H9 (cell line): ENCODE measurements around the gene BAIAP2. TPM values are rescaled to one million over a fixed set of nuclear protein-coding genes. Genes with fewer than 3 reads are reported as not detected.

ENCODE experiments used
- DNase-seq: peaks from one replicate; pipeline ENCODE4 v3.0.0-alpha.2; 2017
- H2AFZ ChIP-seq: one replicate; pipeline ENCODE4 v1.6.1; 2013; ENCODE audit warnings: mild to moderate bottlenecking, low read length, control low read depth, moderate library complexity
- H2AK5ac ChIP-seq: 2 replicates; pipeline ENCODE4 v1.6.1; 2013; ENCODE audit warnings: low read length, control low read depth, mixed read lengths; ENCODE audit not compliant: insufficient read length
- H2BK120ac ChIP-seq: one replicate; pipeline ENCODE4 v1.6.1; 2013; ENCODE audit warnings: low read depth, mild to moderate bottlenecking, low read length, control low read depth, inconsistent platforms; ENCODE audit not compliant: poor library complexity, severe bottlenecking
- H2BK12ac ChIP-seq: 2 replicates; pipeline ENCODE4 v1.6.1; 2013; ENCODE audit warnings: low read length, control low read depth, mixed read lengths, low read depth; ENCODE audit not compliant: insufficient read length
- H2BK15ac ChIP-seq: 2 replicates; pipeline ENCODE4 v1.6.1; 2013; ENCODE audit warnings: low read depth, low read length, control low read depth
- H2BK20ac ChIP-seq: one replicate; pipeline ENCODE4 v1.6.1; 2013; ENCODE audit warnings: low read depth, mild to moderate bottlenecking, low read length, control low read depth, inconsistent platforms; ENCODE audit not compliant: poor library complexity, severe bottlenecking
- H2BK5ac ChIP-seq: 2 replicates; pipeline ENCODE4 v1.6.1; 2013; ENCODE audit warnings: low read length, control low read depth, mixed read lengths; ENCODE audit not compliant: insufficient read length
- H3K14ac ChIP-seq: 2 replicates; pipeline ENCODE4 v1.6.1; 2013; ENCODE audit warnings: low read length, control low read depth; ENCODE audit not compliant: insufficient read depth
- H3K18ac ChIP-seq: 2 replicates; pipeline ENCODE4 v1.6.1; 2013; ENCODE audit warnings: low read depth, mild to moderate bottlenecking, mixed read lengths, low read length, control low read depth; ENCODE audit not compliant: insufficient read length
- H3K23ac ChIP-seq: 2 replicates; pipeline ENCODE4 v1.6.1; 2013; ENCODE audit warnings: low read length, control low read depth, mixed read lengths, low read depth; ENCODE audit not compliant: insufficient read length
- H3K23me2 ChIP-seq: 2 replicates; pipeline ENCODE4 v1.6.1; 2013; ENCODE audit warnings: low read depth, mild to moderate bottlenecking, mixed read lengths, low read length, control low read depth; ENCODE audit not compliant: insufficient read length, poor library complexity, severe bottlenecking
- H3K27ac ChIP-seq: 2 replicates; pipeline ENCODE4 v1.5.1; 2013; ENCODE audit warnings: low read length, control low read depth, mixed read lengths, low read depth; ENCODE audit not compliant: insufficient read length
- H3K27me3 ChIP-seq: 2 replicates; pipeline ENCODE4 v1.6.1; 2013; ENCODE audit warnings: low read length, control low read depth, inconsistent platforms; ENCODE audit not compliant: insufficient read depth
- H3K4ac ChIP-seq: 2 replicates; pipeline ENCODE4 v1.6.1; 2013; ENCODE audit warnings: low read depth, mild to moderate bottlenecking, control low read depth, inconsistent platforms, low read length, moderate library complexity
- H3K4me1 ChIP-seq: 2 replicates; pipeline ENCODE4 v1.6.1; 2013; ENCODE audit warnings: low read length, control low read depth, inconsistent platforms; ENCODE audit not compliant: insufficient read depth
- H3K4me2 ChIP-seq: 2 replicates; pipeline ENCODE4 v1.6.1; 2013; ENCODE audit warnings: low read length, control low read depth, mixed read lengths; ENCODE audit not compliant: insufficient read length, insufficient read depth
- H3K56ac ChIP-seq: 2 replicates; pipeline ENCODE4 v1.6.1; 2013; ENCODE audit warnings: low read depth, mild to moderate bottlenecking, mixed read lengths, low read length, control low read depth; ENCODE audit not compliant: insufficient read length
- H3K79me1 ChIP-seq: 2 replicates; pipeline ENCODE4 v1.6.1; 2013; ENCODE audit warnings: low read depth, mild to moderate bottlenecking, moderate library complexity, low read length, control low read depth, inconsistent platforms; ENCODE audit not compliant: insufficient read depth, poor library complexity, severe bottlenecking
- H3K79me2 ChIP-seq: 2 replicates; pipeline ENCODE4 v1.6.1; 2013; ENCODE audit warnings: low read length, control low read depth, inconsistent platforms; ENCODE audit not compliant: insufficient read depth
- H3K9ac ChIP-seq: 2 replicates; pipeline ENCODE4 v1.6.1; 2013; ENCODE audit warnings: low read length, control low read depth, mixed read lengths; ENCODE audit not compliant: insufficient read length; ENCODE audit errors: extremely low read depth
- H3K9me3 ChIP-seq: one replicate; pipeline ENCODE4 v1.6.1; 2013; ENCODE audit warnings: low read depth, low read length, inconsistent platforms; ENCODE audit not compliant: control insufficient read depth
- H3T11ph ChIP-seq: one replicate; pipeline ENCODE4 v1.6.1; 2013; ENCODE audit warnings: mild to moderate bottlenecking, low read length, control low read depth, inconsistent platforms
- H4K20me1 ChIP-seq: one replicate; pipeline ENCODE4 v1.6.1; 2013; ENCODE audit not compliant: control insufficient read depth, insufficient read length, insufficient read depth
- H4K5ac ChIP-seq: 2 replicates; pipeline ENCODE4 v1.6.1; 2013; ENCODE audit warnings: low read depth, mild to moderate bottlenecking, mixed read lengths, low read length, control low read depth; ENCODE audit not compliant: insufficient read length
- H4K8ac ChIP-seq: replicated peaks from 2 replicates; pipeline ENCODE4 v1.6.1; 2013; ENCODE audit warnings: low read length, control low read depth, mixed read lengths, low read depth; ENCODE audit not compliant: insufficient read length
- H4K91ac ChIP-seq: 2 replicates; pipeline ENCODE4 v1.6.1; 2013; ENCODE audit warnings: low read depth, mild to moderate bottlenecking, moderate library complexity, mixed read lengths, low read length, control low read depth; ENCODE audit not compliant: insufficient read length
- H3K27ac Mint-ChIP-seq, 3 experiments: 2 replicates in 2 of 3; 3 replicates in 1 of 3; pipeline ENCODE4 v1.8.0; 2020 to 2021; ENCODE audit warnings: mixed read lengths in 3 of 3, mild to moderate bottlenecking in 1 of 3, moderate library complexity in 1 of 3
- H3K27me3 Mint-ChIP-seq: 2 replicates; pipeline ENCODE4 v1.8.0; 2021; ENCODE audit warnings: low read depth, mild to moderate bottlenecking, moderate library complexity, mixed read lengths
- H3K36me3 Mint-ChIP-seq, 3 experiments: 2 replicates in 2 of 3; 3 replicates in 1 of 3; pipeline ENCODE4 v1.8.0; 2020 to 2021; ENCODE audit warnings: low read depth in 3 of 3, mixed read lengths in 3 of 3; ENCODE audit not compliant: insufficient read depth in 1 of 3
- H3K4me1 Mint-ChIP-seq, 2 experiments: 2 replicates each; pipeline ENCODE4 v1.8.0; 2020; ENCODE audit warnings: mixed read lengths in 2 of 2
- H3K4me3 Mint-ChIP-seq, 2 experiments: 2 replicates in 1 of 2; 3 replicates in 1 of 2; pipeline ENCODE4 v1.8.0; 2020 to 2021; ENCODE audit warnings: mild to moderate bottlenecking in 2 of 2, mixed read lengths in 2 of 2, moderate library complexity in 1 of 2
- H3K9me3 Mint-ChIP-seq, 2 experiments: 2 replicates in 1 of 2; 3 replicates in 1 of 2; pipeline ENCODE4 v1.8.0; 2020; ENCODE audit warnings: mild to moderate bottlenecking in 2 of 2, mixed read lengths in 2 of 2, moderate library complexity in 1 of 2
- CTCF ChIP-seq: fragments of 200-600 bp; sonication (generic); conservative IDR thresholded peaks from 3 replicates; pipeline ENCODE4 v1.8.0; 2021; ENCODE audit warnings: antibody characterized with exemption, mild to moderate bottlenecking
- WGBS: extraction: QIAGEN DNeasy Blood & Tissue Kit; methylation state at CpG from one replicate; pipeline ENCODE4 v1.1.7; 2013; ENCODE audit warnings: missing lambda C conversion rate, low lambda C conversion rate, mixed read lengths; ENCODE audit not compliant: insufficient read length; ENCODE audit errors: extremely low coverage; 5-methylcytosine and 5-hydroxymethylcytosine counted together
- total RNA-seq: library from RNA; stranded (reverse); gene quantifications from 2 replicates; pipeline ENCODE4 v1.2.1, GENCODE V29; 2021

The BAIAP2 gene
- total RNA-seq, 1 experiment from 2014 or later, result 27.8 TPM

GRCh38 chr17:81053041-81053970 is 18.4 kb downstream of the BAIAP2 start:
- Mint-ChIP-seq H3K27ac (no peak overlapping the region), H3K4me3 (no peak overlapping the region; a peak in 1 of 5 replicates), H3K4me1 (peaks cover 16 to 28% of the 10 kb centered on the region in 2 experiments), H3K36me3 (peaks cover 0 to 4% (median 0%) of the 10 kb centered on the region in 3 experiments; a peak in 2 of 7 replicates), H3K27me3 (no peaks in the 10 kb centered on the region), H3K9me3 (no peaks in the 10 kb centered on the region)
- Histone ChIP-seq H3K4me2 (no peak overlapping the region), H3K14ac (no peak overlapping the region), H2BK120ac (no peak overlapping the region), H4K5ac (no peak overlapping the region), H3K4ac (no peak overlapping the region), H3K79me2 (no peaks in the 10 kb centered on the region), H2BK5ac (no peak overlapping the region), H3T11ph (no peak overlapping the region), H4K20me1 (peaks cover 2% of the 10 kb centered on the region), H4K91ac (no peak overlapping the region), H2BK15ac (no peak overlapping the region), H3K27me3 (no peaks in the 10 kb centered on the region), H2BK20ac (no peak overlapping the region), H2AFZ (no peak overlapping the region), H3K18ac (no peak overlapping the region), H3K4me1 (no peaks in the 10 kb centered on the region), H3K79me1 (no peaks in the 10 kb centered on the region), H3K27ac (no peak overlapping the region), H3K23me2 (no peaks in the 10 kb centered on the region), H3K23ac (no peak overlapping the region), H3K9me3 (no peaks in the 10 kb centered on the region), H3K9ac (no peak overlapping the region), H2BK12ac (no peak overlapping the region), H4K8ac (no peak overlapping the region), H2AK5ac (no peak overlapping the region), H3K56ac (no peak overlapping the region)
- no peak for DNase-seq
- TF ChIP-seq CTCF, result no peak
- WGBS, result no CpG with 5 or more reads among the region's 42 CpGs
